Activated T-helper 9 cell treated with anti-CD3 and anti-CD28 coated beads, Interleukin-2, amount 50 U/mL, for 16 hours (primary cell): ENCODE results near the gene OTOP1.
"Not testable (repeated sequence)": the region's sequence is repeated elsewhere in the genome, so short reads cannot be mapped to it uniquely, and the experiment has no call there.

Experiments
- DNase-seq: peaks from one replicate; pipeline ENCODE4 v3.0.0-alpha.2; 2020; ENCODE audit warnings: low read depth

OTOP1 gene

DNA sequence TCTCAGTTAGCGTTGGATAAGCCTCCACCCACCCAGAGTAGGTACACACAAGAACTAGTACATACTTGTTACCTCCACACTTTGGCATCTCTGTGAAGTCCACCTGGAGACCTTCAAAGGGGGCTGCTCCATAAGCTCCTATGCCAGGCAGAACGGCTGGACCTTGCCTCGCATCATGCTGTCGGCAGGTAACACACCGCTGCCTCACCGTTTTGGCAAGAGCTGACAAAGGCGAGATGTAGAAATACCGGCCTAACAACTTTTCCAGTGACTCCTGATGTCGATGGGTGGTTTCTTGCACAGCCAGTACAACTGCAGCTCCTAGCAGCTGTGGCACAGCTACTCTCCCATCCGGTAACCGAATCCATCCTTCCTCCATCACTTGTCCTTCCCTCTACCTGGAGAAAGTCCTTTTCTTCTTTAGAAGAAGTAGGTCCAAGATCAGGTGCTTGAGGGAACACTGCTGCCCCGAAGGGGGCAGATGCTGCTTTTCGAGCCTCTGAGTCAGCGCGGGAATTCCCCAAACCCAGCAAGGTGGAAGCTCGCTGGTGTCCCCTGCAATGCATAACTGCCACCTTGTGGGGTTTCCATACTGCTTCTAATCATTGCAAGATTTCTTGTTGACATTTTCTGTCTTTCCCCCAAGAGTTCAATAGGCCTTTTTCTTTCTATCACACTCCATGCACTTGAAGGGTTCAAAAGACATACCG lies 65.6 kb downstream of the OTOP1 start:
- not testable (repeated sequence) for DNase-seq

DNA sequence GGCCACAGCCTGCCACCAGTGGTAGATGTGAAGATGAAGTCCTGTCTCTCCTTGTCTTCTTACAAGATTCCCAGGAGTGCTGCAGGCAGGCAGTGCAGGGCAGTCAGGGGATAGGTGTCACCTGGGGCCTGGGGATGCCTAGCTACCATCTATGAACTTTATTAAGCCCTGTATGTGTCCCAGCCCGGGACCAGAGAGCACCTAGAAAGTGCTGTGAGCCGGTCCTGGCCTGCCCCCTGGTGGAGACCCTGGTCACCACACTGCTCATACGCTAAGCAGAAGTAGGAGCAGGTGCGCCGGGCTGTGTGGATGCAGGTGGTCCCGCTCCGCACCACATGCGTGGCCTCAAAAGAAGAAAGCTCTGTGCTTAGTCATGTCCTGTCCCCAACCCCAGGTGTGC lies 81.1 kb downstream of the OTOP1 start:
- DNase-seq = not testable (repeated sequence)

DNA sequence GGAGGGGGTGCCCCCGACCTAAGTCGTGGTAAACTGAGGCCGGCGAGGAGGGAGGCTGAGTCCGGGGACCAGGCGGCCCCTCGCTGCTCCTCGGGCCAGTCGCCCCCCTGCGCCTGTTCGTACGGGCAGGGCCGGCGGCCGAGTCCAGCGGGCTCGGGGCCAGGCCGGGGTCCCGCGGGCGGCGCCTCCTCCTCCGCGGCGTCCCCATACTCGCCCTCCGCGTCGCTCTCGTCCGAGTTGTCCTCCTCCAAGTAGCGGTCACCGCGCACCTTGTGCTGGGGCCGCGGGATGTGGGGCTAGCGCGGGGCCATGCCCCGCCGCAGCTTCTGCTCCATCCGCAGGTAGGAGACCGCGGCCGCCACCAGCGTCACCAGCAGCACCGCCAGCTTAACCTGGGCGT lies 83.4 kb downstream of the OTOP1 start:
- DNase-seq = not testable (repeated sequence)

DNA sequence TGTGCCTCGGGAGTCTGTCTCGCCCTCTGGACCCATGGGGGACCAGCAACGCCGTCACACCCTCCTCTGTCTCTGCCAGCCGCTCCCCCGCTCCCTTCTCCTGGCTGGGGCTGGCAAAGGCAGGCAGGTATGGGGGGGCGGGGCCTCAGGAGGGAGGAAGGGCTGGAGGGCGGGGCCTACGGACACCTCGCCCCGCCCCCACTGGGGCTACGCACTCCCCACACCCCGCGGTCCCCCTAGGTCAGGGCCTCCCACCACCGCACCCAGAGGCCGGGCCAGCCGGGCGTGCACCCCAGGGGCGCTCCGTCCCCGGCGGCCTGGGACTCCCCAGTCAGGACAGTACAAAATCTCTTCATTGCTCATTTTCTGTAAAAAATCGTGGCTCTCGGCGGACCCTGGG lies 84.0 kb downstream of the OTOP1 start:
- not testable (repeated sequence) for DNase-seq

DNA sequence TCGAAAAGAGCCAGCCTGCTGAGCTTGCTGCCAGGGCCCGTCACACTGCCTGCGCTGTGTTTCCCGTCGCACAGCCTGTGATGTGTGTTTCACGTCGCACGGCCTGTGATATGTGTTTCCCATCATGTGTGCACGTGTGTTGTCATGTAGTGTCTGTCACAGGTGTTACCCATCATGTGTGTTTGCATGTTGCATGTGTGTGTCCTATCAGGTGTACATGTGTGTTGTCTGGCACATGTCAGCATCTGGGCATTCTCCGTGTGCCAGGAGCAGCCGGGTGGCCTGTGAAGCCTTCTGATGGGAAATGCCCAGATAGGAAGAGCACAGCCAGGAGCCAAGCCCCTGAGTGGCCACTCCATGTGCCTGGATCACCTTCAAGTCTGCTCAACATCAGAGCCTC lies 85.5 kb downstream of the OTOP1 start:
- DNase-seq = not testable (repeated sequence)
